ENCODE data around the gene COPA.

DNA sequence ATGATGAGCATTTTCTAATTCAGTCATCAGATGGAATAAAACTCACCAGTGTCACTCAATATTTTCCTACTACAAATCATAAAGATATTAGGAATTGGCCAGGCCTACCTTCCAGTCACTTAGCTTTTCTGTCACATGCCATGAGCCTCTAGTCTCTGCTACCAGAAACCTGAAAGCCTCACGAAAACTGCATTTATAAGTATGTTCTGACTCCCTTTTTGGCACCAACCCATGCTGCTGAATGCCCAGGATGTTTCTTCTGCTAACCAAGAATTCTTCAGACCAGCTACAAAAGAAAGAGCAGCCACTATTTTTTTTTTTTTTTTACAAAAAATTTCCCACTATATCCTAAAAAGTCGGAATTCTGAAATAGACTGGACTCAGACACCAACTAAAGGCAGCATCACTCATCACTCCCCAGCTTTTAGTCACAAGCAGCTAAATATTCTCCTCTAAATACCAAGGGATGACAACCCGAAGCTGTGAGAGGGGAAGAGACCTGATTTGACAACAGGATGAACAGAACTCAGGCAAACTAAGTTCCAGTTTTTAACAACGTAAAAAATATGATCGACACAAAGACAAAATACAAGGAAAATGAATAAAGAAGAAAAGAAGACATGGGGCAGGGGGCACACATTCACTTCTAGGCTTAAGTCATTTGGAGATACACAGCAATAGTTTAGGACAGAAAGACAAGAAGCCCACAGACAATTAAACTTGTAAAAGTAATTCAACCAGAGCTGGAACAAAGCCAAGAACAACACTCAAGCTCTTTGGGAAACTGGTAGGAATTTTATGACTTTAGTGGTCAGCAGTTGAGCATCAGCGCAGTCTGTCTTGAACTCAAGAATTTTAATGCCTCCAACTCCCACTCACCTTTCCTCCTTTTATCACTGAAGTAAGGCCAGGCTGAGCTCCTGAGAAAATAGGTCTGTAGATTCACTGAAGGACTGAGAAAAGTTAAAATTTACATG is 82.4 kb downstream of the COPA start:
- TF ChIP-seq GATA3 (IDR thresholded peaks at IDR 0.05; ENCODE audit: low read depth, low read length) (no peak), GATA2 (IDR thresholded peaks at IDR 0.05; ENCODE audit: low read depth, low read length) (no peak)

All from SH-SY5Y (cell line).